Activated CD4-positive, alpha-beta T cell treated with anti-CD3 and anti-CD28 coated beads for 24 hours (primary cell): Measurements from ENCODE around the gene ADAD2.

ENCODE experiments used
- DNase-seq, 2 donors: peaks; one replicate each; pipeline ENCODE4 v3.0.0-alpha.2; 2020; ENCODE audit warnings: low read depth in 2 of 2

ADAD2 gene

DNA sequence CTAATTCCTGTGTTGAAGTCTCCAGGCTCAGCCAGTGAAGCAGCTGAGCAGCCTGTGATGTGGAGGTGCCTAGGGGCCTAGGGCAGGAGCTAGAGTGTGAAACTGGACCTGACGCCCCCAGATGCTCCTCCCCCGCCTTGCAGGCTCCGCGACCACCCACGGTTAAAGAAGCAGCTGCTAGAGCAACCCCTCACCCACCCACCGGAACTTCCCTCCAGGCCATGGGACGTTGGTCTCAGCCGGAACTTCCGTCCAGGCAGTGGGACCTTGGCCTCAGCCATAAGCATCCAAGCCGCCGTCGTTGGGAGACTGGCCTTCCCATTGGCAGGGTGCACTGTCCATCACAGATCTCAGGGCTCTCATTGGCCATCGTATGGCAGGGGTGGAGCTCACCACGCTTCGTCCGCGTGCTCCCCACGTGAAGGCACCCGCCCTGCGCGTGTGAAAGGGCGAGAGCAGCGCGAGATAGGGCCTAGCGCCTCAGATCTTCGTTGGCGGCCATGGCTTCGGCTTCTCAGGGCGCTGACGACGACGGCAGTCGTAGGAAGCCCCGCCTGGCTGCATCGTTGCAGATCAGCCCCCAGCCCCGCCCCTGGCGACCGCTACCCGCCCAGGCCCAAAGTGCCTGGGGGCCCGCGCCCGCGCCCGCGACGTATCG is at the start of gene ADAD2:
ADAD2 (plus strand) TSS at position 427 of the 658 bp plus-strand sequence; CDS start at position 501, 74 bp downstream.
- DNase-seq, result no peak

DNA sequence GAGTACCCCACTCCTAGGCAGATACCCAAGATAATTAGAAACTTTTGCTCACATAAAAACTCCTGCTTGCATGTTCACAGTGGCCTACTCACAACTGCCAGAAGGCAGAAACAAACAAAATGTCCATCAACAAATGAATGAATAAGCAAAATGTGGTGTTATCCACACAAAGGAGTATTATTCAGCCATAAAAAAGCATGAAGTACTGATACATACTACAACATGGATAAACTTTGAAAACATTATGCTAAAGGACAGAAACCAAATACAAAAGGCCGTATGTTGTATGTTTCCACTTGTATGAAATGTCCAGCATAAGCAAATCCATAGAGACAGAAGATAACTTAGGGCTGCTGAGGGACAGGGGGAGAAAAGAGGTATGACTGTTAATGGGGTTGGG is 47.9 kb upstream of the ADAD2 start:
- DNase-seq, result no peak

DNA sequence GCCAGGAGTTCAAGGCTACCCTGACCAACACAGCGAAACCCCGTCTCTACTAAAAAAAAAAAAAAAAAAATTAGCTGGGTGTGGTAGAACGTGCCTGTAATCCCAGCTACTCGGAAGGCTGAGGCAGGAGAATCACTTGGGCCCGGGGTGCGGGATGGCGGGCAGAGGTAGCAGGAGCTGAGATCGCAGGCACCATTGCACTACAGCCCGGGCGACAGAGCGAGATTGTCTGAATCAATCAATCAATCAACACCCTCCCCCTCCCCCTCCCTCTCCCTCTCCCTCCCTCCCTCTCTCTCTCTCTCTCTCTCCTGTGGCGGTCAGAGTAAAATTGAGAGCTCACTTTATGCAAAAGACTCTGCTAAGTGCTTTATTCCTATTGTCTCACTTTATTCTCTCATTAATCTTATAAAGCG is 47.2 kb upstream of the ADAD2 start:
- no peak for DNase-seq

- peak in 1 of 2 donors; percentile 22 for DNase-seq
Observed at GRCh38 chr16:84144209-84144858, 46.6 kb upstream of the ADAD2 start.

DNA sequence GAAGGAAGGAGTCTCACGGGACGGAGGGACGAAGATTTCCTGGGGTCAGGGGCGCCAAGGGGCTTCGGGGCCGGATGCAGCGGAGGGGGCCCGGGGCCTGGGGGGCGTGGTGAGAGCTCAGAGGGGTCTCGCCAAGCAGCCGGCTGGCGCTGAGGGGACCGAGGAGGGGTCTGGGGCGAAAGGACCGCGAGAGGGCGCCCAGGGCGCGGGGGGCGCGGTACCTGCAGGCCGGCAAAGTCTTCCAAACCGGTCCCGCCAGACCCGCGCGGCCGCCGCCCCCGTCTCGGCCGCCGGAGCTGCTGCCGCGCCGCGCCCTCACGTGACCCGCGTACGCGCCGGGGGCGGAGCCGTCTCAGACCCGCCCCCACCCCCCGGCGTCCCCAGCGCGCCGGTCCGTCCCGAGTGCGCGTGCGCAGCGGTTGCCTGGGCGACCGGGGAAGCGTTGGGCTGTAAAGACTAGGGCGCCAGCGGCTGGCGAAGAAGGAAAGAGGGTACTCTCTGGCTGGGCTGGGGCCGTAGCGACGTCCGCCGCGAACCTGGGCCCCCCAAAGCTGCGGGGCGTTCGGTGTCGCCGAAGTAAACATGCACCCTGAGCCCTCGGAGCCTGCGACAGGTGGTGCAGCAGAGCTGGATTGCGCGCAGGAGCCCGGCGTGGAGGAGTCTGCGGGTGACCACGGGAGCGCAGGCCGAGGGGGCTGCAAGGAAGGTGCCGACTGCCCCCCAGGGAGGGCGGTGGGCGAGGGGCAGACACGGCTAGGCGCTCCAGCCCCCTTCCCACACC is 45.9 kb upstream of the ADAD2 start, which contains the start of the genes DNAAF1 and HSDL1:
DNAAF1 (plus strand) TSS at position 450 of the 781 bp plus-strand sequence; CDS start at position 583, 133 bp downstream.
HSDL1 (minus strand) TSS at position 319 of the 781 bp plus-strand sequence. CDS start 13,856 bp downstream, outside the sequence.
- peak; percentile 92 for DNase-seq

DNA sequence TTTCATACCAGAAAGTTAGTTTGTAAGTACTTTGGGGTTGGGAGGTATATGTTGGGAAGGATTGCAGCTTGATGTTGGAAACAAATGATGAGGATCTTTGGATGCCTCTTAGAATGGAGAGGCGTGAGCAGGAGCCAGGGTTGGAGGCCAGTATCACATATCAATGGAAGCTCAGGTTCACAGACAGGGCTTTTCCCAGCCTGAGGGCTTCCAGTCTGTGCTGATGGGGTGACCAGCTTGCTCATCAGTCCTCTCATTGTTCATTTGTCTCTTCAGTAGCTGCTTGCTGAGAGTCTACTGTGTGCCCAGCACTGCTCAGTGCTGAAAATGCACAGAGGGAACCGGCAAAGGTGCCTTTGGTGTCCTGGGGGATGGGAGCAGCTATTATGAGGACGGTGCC is 40.0 kb upstream of the ADAD2 start:
- DNase-seq, result no peak

GRCh38 chr16:84153660-84154214 is 37.2 kb upstream of the ADAD2 start:
- no peak for DNase-seq

DNA sequence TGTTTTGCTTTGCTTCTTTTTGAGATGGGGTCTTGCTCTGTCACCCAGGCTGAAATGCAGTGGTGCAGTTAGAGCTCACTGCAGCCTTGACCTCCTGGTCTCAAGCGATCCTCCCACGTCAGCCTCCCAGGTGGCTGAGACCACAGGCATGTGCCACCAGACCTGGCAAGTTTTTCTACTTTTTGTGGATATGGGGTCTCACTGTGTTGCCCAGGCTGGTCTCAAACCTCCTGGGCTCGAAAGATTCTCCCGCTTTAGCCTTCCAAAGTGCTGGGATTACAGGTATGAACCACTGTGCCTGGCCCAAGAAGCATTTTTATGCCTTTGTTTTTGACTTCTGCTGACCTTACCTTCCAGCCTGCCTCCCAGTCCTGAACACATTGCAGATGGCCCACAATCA is 35.7 kb upstream of the ADAD2 start:
- DNase-seq, result no peak

- no peak for DNase-seq
Observed at GRCh38 chr16:84155771-84156170, 35.2 kb upstream of the ADAD2 start.

- DNase-seq, result no peak
Observed at GRCh38 chr16:84156342-84156784, 34.6 kb upstream of the ADAD2 start.

- no peak for DNase-seq
Observed at GRCh38 chr16:84159007-84159406, 31.9 kb upstream of the ADAD2 start.

GRCh38 chr16:84159800-84160199 is 31.2 kb upstream of the ADAD2 start:
- no peak for DNase-seq

DNA sequence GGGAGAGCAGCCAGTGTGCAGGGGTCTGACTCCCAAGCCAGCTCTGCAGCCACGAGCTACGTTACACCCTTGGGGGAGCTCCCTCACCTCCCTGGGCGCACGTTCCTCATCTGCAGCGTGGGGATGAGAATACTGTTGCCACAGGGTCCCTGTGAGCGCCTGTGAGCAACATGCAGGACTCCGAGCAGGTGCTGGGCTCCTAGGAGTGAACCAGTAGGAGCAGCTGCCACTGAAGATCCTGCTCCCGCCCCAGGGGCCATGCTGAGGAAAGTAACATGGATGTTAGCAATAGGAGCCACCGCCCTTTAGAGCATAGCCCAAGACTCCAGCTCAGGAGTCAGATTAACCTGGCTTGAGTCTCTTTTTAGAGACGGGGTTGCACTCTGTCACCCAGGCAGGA is 29.9 kb upstream of the ADAD2 start:
- DNase-seq, result no peak

- DNase-seq, result no peak
Observed at GRCh38 chr16:84161801-84162200, 29.2 kb upstream of the ADAD2 start.

DNA sequence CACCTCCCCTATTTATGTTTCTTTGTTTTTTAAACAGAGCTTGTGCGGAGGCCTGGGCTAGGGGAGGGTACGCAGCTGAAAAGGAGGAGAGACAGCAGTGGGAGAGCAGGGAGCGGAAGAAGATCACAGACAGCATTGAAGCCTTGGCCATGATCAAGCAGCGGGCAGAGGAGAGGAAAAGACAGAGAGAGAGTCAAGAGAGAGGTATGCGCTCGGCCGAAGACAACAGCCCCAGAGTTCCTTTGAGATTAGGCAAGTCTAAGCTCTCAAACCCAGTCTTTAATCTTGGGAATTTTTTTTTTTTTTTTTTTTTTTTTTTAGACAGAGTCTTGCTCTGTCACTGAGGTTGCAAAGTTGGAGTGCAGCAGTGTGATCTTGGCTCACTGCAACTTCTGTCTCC is 25.2 kb upstream of the ADAD2 start:
- no peak for DNase-seq

GRCh38 chr16:84166796-84167695 is 23.9 kb upstream of the ADAD2 start:
- no peak for DNase-seq

DNA sequence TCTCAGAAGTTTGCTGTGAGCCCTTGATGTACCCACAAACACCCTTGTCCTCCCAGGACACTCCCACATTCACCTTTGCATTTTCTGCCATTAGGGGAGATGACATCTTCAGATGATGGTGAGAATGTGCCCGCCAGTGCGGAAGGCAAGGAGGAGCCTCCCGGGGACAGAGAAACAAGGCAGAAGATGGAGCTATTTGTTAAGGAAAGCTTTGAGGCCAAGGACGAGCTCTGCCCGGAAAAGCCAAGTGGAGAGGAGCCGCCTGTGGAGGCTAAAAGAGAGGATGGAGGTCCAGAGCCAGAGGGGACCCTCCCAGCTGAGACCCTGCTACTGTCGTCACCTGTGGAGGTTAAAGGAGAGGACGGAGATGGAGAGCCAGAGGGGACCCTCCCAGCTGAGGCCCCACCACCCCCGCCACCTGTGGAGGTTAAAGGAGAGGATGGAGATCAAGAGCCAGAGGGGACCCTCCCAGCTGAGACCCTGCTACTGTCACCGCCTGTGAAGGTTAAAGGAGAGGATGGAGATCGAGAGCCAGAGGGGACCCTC is 21.1 kb upstream of the ADAD2 start:
- no peak for DNase-seq

GRCh38 chr16:84174396-84174795 is 16.6 kb upstream of the ADAD2 start:
- no peak for DNase-seq

GRCh38 chr16:84175350-84176081 is 15.4 kb upstream of the ADAD2 start:
- DNase-seq, result peak; percentile 25 to 65
